Breast epithelium (tissue), 3 donors: ENCODE data around the gene PUS7.

Experiments used
- CTCF ChIP-seq, 3 donors: fragments of 450-650 bp; IDR thresholded peaks; one replicate each; pipeline ENCODE4 v1.5.1; 2016 to 2017; ENCODE audit warnings: antibody characterized with exemption in 3 of 3, mild to moderate bottlenecking in 3 of 3, moderate library complexity in 3 of 3
- POLR2A ChIP-seq: fragments of 450-650 bp; IDR thresholded peaks from one replicate; pipeline ENCODE4 v1.6.1; 2016; ENCODE audit warnings: antibody characterized with exemption, mild to moderate bottlenecking, moderate library complexity

- TF ChIP-seq POLR2A (no peak), CTCF (IDR thresholded peaks at IDR 0.05) (no peak)
Observed at GRCh38 chr7:105559926-105560325, 37.9 kb upstream of the PUS7 start.
